DMS79 treated with DMSO at 0.1 percent for 48 hours (cell line): ENCODE results near the gene ELOF1.

Source experiments
- DNase-seq: peaks from one replicate; lab custom pipeline; 2025; lab: John Stamatoyannopoulos, UW

Gene ELOF1

DNA sequence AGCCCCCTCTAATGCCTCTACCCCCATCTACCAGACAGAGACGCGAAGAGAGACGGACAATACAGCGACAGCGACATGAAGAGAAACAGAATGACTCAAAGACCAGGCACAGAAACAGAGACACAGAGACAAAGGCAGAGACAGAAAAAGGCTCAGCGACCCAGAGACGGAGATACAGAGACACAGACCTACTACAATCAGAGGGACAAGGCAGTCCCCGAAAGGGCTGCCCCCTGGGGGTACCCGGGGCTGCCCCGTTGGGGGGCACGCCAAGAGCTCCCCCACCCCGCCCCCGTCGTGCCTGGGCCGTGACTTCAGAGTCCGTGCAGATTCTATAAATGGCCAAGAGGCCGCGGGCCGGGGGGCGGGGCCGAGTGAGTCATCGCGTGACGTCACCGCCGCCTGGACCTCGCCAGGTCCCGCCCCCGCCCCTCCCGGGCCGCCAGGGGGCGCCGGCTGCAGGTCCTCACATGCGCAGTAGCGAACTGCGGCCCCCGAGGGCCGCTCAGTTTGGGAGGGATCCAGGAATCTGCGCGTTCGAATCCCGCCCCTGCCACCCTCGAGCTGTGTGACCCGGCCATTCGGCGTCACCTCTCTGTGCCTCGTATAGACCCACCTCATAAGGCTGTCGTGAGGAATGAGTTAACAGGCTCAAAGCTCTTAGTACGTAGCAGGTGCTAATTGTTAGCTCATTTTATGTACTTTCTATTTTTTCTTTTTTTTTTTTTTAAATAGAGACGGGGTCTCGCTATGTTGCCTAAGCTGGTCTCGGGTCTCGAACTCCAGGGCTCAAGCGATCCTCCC is 23.0 kb downstream of the ELOF1 start:
- peak; percentile 14 for DNase-seq

DNA sequence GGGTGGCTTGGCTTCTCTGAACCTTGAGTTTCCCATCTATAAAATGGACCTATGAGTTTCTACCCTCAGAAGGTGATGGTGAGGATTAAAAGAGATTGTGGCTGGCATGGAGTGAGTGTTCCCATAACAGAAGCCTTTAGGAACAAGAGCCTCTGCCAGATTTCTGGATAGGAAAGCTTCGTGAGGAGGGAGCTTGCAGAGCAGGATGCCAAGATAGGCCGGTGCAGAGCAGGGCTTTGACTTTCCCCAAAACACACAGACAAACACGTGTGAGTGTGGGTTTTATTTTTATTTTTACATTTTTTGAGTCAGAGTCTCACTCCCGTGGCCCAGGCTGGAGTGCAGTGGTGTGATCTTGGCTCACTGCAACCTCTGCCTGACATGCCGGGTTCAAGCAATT is 24.1 kb downstream of the ELOF1 start:
- no peak for DNase-seq

DNA sequence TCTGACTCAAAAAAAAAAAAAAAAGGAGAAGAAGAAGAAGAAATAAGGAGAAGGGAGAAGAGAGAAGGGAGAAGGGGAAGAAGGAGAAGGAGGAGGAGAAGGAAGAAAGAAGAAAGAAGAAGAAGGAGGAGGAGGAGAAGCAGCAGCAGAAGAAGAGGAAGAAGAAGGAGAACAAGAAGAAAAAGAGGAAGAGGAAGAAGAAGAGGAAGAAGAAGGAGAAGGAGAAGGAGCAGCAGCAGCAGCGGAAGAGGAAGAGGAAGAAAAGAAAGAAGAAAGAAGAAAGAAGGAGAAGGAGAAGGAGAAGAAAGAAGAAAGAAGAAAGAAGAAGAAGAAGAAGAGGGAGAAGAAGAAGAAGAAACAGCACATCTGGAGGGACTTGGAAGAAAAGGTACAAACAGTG is 24.5 kb downstream of the ELOF1 start:
- DNase-seq, result no peak

DNA sequence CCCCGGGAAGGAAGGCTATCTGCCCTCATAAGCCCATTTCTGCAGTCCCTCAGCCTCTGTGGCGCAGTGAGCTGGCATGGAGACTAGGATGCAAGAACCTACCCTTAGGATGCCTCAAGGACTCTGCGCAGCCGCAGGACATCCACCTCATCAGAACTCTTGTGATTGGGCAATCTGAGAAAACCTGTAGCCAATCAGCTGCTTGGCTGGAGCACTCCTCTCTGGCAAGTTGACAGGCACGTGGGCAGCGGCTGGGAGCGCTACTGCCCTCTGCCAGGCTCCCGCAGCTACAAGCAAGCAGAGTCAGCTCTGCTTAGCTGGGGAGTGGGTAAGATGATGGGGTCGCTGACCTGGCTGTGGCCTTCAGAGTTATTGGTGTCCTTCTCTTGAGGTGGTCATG is 28.6 kb downstream of the ELOF1 start:
- peak; percentile 16 for DNase-seq

DNA sequence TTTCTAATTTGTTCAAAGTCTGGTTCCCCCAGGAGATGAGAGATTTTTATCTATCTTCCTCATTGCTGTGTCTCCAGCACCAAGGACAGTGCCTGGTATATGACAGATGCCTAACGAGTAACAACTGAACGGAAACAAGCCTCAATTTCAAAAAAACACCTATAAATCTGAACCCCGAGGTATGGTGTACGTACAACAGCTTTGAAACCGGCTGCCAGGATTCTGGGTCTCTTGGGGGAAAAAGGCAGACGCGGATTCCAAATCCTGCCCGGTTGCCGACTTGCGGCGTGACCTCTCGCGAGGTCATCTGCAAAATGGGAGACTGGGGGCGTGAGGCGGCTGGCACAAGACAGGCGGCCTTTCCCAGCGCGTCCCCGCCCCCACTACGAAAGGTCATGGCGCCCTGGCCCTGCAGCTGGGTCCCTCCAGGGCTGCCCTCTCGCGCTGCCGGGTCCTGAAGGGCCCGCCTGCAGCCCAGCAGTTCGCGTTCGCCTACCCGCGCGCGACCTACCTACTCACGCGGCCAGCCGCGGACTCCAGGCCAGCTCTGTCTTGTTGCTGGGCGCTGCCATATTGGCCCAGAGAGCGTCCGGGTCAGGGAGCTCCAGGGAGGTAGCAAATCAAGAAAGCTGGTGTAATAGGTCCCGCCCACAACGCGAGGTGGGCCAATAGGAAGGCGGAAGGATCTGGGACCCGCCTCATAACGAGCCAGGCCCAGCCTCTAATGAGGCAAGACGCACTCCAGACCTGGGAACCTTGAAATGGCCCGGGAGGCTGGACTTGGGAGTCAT is 30.3 kb downstream of the ELOF1 start, which contains the start of gene ECSIT:
Gene ECSIT, minus strand, starts transcription at position 584 of the 791 bp plus-strand sequence. CDS start 9,964 bp downstream, outside the sequence.
- peak; percentile 98 for DNase-seq

DNA sequence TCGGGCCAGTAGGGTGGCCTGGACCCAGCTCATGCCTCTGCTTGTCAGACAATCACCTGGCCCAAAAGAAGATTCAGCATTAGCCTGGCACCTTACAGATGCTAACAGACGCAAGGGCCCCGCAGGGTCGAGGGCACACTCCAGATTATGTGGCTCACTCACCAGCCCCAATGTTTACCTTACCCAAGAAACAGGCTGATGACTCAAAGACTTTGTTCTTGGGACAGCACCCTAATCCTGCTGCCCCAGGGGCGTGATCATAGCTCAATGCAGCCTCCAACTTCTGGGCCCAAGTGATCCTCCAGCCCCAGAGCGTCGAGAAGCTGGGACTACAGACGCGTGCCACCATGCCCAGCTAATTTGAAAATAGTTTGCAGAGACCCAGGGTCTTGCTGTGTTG is 39.9 kb downstream of the ELOF1 start:
- no peak for DNase-seq

DNA sequence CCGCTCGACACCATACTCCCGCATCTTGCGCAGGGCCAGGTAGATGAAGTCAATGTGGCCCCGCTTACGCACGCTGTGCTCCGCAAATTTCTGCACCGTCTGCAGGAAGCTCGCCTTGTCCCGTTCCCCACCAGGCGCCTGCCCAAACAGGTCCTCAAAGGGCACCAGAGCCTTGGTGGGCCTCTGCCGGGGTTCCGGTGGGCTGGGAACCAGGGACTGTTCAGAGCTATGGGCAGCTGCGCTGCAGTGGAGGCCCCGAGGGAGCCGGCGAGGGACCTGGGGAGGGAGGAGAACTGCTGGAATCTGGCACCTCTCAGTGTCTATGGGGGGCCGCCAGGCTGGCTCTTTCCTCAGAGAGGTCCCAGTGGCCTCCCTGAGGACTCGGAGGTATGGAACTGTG is 45.1 kb downstream of the ELOF1 start:
- DNase-seq, result no peak

DNA sequence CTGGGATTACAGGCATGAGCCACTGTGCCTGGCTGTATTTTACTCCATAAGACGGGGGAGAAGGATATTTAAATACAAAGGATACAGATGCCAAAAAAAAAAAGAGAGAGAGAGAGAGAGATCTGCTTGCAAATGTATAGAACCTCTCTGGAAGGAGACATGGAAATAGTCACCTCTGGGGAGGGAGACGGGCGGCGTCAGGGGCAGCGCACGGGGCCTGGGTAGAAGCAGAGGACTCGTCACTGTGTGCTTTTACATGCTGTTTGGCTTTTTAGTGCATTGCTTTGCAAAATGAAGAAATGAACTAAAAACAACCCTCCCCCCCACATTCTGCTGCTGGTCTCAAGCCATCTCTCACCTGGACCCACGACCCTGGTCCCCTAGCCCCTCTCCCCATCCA is 48.6 kb downstream of the ELOF1 start:
- DNase-seq, result no peak

DNA sequence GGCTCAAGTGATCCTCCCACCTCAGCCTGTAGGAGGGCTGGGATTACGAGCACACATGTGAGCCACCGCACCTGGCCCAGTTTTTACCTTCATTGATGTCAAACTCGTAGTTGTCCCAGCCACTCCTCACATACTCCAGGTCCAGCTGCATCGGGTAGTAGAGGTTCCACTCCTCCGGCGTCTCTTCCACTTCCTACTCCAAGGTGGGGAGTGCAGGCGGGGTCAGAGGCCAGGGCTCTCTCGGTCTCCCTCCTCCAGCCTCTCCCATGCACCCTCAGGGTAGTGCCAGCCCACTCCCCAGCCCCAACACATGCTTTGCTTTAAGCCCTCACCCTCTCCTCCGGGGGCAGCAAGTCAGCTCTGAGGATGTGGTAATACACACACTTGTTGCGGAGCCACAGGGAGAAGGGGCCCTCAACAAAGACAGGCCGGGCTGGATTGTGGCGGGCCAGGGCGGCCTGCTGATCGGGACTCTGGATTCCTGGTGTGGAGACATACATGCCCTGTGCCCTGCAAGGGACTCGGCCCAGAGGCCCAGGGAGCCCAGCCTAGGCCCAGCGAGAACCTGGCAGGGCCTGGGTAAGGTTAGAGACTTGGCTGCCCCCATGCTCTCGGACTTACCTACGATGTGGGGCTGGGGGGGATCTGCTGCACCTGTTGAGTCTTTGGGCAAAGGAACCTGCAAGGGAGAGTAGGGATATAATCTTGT is 51.5 kb downstream of the ELOF1 start:
- DNase-seq, result no peak

DNA sequence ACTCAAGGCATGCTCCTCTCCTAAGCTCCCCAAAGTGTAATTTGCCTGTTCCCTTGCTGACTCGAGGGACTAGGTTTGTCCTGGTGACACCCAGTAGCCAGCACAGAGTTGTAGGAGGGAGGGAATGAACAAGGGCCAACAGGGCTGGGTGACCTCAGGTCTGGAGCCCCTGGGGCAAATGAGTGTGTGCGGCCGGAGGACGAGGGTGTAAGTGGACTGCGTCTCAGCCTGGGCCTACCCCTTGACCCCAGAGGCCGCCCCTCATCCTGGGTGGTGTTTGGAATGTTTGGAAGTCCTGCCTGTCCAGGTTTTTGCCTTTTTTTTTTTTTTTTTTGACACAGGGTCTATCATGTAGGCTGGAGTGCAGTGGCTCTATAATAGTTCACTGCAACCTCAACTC is 52.1 kb downstream of the ELOF1 start:
- DNase-seq, result no peak

DNA sequence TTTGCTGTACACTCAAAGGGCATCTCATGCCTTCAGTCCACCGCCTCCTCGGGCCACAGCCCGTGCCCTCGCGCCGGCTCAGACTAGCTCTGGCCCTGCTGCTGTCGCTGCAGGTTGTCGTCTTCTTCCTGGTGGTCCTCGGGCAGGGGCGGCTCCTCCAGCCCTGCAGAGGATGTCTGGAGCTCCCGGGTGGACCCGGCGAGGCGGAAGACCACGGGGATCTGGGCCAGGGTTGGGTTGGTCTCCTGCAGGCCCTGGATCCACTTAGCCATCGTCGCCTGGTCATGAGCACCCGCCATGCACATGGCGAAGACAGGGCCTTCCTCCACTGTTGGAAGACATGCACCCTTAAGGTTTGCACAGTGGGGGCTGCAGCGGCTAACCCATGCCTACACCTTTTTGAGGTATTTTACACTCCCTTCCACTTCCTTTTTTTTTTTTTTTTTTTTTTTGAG is 52.9 kb downstream of the ELOF1 start:
- no peak for DNase-seq

DNA sequence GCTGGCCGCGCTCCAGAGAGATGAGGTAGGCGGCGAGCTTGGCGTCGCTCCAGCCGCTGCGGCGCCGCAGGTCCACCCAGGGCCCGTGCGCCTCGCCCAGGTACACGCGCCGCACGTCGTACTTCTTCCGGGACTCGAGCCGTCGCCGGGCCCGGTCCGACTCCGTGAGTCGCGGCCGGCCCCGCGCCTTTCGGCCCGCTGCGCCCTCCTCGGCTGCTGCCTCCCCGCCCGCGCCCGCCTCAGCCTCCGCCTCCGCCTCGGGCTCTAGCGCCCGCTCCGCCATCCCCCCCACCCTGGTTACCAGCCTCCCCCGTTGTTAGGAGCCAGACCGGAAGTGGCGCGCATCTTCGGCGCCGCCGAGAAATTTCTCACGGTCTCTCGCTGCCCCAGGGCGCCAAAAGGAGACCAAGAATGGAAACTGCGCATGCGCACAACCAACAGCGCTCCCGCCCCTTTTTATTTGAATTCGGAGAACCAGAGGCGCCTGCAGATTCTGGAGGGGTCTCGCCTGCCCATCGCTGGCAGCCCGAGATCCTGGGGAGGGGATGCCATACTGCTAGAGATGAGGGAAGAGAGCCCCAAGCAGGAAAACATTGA is 53.4 kb downstream of the ELOF1 start, which contains the start of gene ZNF653:
Gene ZNF653, minus strand, starts transcription at position 336 of the 597 bp plus-strand sequence. Its CDS starts 53 bp downstream, at position 283.
- peak; percentile 97 for DNase-seq

DNA sequence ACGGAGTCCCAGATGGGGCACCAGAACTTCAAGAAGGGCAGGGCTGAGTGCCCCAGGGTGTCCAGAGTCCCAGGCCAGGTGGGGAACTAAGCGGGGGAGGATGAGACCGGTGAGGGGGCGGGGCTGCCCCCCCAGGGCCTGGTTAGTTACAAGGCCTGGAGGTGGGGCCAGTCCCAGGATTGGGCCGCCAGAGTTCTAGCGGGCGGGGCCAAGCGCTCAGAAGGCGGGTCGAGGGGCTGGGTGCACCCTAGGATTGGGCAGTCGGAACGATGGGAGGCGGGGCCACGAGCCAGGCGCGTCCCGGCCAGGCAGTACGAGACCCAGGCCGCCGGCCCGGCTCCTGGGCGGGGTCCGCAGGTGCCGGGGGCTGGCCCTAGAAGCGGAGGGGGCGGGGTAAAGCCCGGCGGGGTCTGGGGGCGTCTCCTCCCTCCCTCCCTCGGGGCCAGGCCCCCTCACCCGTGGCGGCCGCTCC is 54.0 kb downstream of the ELOF1 start:
- peak; percentile 95 for DNase-seq

DNA sequence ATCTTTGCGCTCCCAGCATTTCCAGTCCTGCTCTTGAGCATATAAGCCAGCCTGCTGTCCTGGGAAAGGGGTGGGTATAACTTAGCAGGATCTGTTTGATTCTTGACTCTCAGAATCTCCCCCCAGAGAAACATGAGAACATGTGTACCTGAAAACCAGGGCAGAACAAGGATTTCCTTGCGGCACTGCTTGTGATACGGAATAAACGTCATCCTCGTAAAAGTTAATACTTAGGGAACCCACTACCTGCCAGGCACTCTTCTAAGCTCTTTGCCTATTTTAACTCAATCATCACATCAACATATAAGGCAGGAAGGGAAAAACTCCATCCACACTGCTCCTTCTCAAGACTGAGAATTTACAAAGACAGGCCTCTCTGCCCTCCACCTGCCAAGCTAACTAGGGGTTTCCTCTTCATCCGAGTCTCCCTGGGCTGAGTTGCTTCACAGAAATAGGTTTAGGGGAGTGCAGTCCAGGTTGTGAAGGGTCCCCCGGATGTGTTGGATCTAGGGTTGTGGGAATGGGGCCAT is 54.5 kb downstream of the ELOF1 start:
- DNase-seq, result no peak
